Esophagus squamous epithelium (tissue), 4 donors: ENCODE measurements around the gene SFR1.
A peak's percentile ranks its signal among the peaks of the same experiment; 100 is the strongest.

ENCODE experiments used
- CTCF ChIP-seq, 6 experiments: fragments of 450-650 bp in 4 of 6; fragments of 200-600 bp in 2 of 6; sonication (generic) in 2 of 6; IDR thresholded peaks; one replicate each; pipeline ENCODE4 v1.5.1; 2016 to 2019; ENCODE audit warnings: antibody characterized with exemption in 6 of 6, mild to moderate bottlenecking in 4 of 6, moderate library complexity in 4 of 6
- POLR2A ChIP-seq, 4 donors: fragments of 450-650 bp; IDR thresholded peaks; one replicate each; pipeline ENCODE4 v1.6.1; 2017; ENCODE audit warnings: antibody characterized with exemption in 4 of 4, mild to moderate bottlenecking in 4 of 4, moderate library complexity in 3 of 4

- no peak for TF ChIP-seq CTCF (IDR thresholded peaks at IDR 0.05)
- TF ChIP-seq POLR2A (IDR thresholded peaks at IDR 0.05): peak in 2 of 4 donors; percentile 13 to 34
These were observed 36.1 kb upstream of the SFR1 start, which contains the start of gene COL17A1 for GRCh38 chr10:104085801-104086400.
